ENCODE measurements around the gene TCAP. TPM values are rescaled to one million over a fixed set of nuclear protein-coding genes. Genes with fewer than 3 reads are reported as not detected.

TCAP gene
- total RNA-seq, 6 donors from 2014 or later: 0.39 to 4.2 (median 2.5) TPM

GRCh38 chr17:39640591-39641031, 24.5 kb upstream of the TCAP start:
- DNase-seq (no peak), ATAC-seq (ENCODE audit: low FRiP score in 2 of 2) (no peak)
- 25% methylated on average over 2 to 4 of the region's 4 CpGs for whole genome bisulfite sequencing, 2 donors
- H3K4me3 ChIP-seq: peak overlapping the region in 1 of 4 donors; percentile 2
- H3K9me3 ChIP-seq: no peaks in the 10 kb centered on the region
- peaks cover 64 to 89% (median 72%) of the 10 kb centered on the region in 4 donors for H3K4me1 ChIP-seq
- no peaks in the 10 kb centered on the region for H3K27me3 ChIP-seq
- TF ChIP-seq CTCF (IDR thresholded peaks at IDR 0.05) (no peak), POLR2AphosphoS5 (IDR thresholded peaks at IDR 0.05) (no peak), POLR2A (IDR thresholded peaks at IDR 0.05) (no peak), EP300 (IDR thresholded peaks at IDR 0.05) (no peak)
- H3K36me3 ChIP-seq: no peaks in the 10 kb centered on the region
- H3K27ac ChIP-seq: peak overlapping the region in 2 of 4 donors; percentile 16 to 46

GRCh38 chr17:39641097-39641496, 24.1 kb upstream of the TCAP start:
- no peaks in the 10 kb centered on the region for H3K9me3 ChIP-seq
- no peak for ATAC-seq (ENCODE audit: low FRiP score in 2 of 2)

GRCh38 chr17:39641883-39642282, 23.3 kb upstream of the TCAP start:
- Histone ChIP-seq H3K27ac (peak overlapping the region in 2 of 4 donors; percentile 5 to 46), H3K4me1 (peaks cover 57 to 76% (median 63%) of the 10 kb centered on the region in 4 donors), H3K36me3 (no peaks in the 10 kb centered on the region), H3K27me3 (no peaks in the 10 kb centered on the region), H3K9me3 (no peaks in the 10 kb centered on the region), H3K4me3 (no peak overlapping the region)
- no peak for TF ChIP-seq CTCF (IDR thresholded peaks at IDR 0.05)
- no peak for TF ChIP-seq POLR2AphosphoS5 (IDR thresholded peaks at IDR 0.05)
- TF ChIP-seq POLR2A (IDR thresholded peaks at IDR 0.05): no peak
- no peak for TF ChIP-seq EP300 (IDR thresholded peaks at IDR 0.05)
- WGBS, 2 donors: 58 to 74% methylated on average over 7 of the region's 7 CpGs
- ATAC-seq (ENCODE audit: low FRiP score in 2 of 2): no peak
- DNase-seq: no peak

More at GRCh38 chr17:39641097-39641496, 24.1 kb upstream of the TCAP start:
- no peak for TF ChIP-seq CTCF (IDR thresholded peaks at IDR 0.05)
- no peak for TF ChIP-seq POLR2AphosphoS5 (IDR thresholded peaks at IDR 0.05)
- TF ChIP-seq POLR2A (IDR thresholded peaks at IDR 0.05): no peak
- no peak for TF ChIP-seq EP300 (IDR thresholded peaks at IDR 0.05)
- WGBS, 2 donors: 94 to 100% methylated on average over 4 of the region's 4 CpGs
- Histone ChIP-seq H3K27me3 (no peaks in the 10 kb centered on the region), H3K36me3 (no peaks in the 10 kb centered on the region), H3K27ac (peak overlapping the region in 1 of 4 donors; percentile 46), H3K4me3 (no peak overlapping the region), H3K4me1 (peaks cover 64 to 84% (median 70%) of the 10 kb centered on the region in 4 donors)
- DNase-seq: no peak

- H3K36me3 ChIP-seq: peaks cover 0 to 2% (median 0%) of the 10 kb centered on the region in 4 donors
- H3K4me3 ChIP-seq: no peak overlapping the region
- no peaks in the 10 kb centered on the region for H3K27me3 ChIP-seq
- ATAC-seq (ENCODE audit: low FRiP score in 2 of 2) (peak; percentile 4 to 14), DNase-seq (no peak)
- TF ChIP-seq CTCF (IDR thresholded peaks at IDR 0.05) (no peak), POLR2A (IDR thresholded peaks at IDR 0.05) (no peak), POLR2AphosphoS5 (IDR thresholded peaks at IDR 0.05) (no peak), EP300 (IDR thresholded peaks at IDR 0.05) (no peak)
- H3K4me1 ChIP-seq: peaks cover 57 to 79% (median 63%) of the 10 kb centered on the region in 4 donors
- peak overlapping the region in 2 of 4 donors; percentile 5 to 46 for H3K27ac ChIP-seq
- 71 to 73% methylated on average over 9 of the region's 9 CpGs for WGBS, 2 donors
- no peaks in the 10 kb centered on the region for H3K9me3 ChIP-seq
Observed at GRCh38 chr17:39642291-39643074, 22.7 kb upstream of the TCAP start.
